Measurements from ENCODE around the gene CDADC1. TPM values are rescaled to one million over a fixed set of nuclear protein-coding genes. Genes with fewer than 3 reads are reported as not detected.

The CDADC1 gene
- total and polyA plus RNA-seq, 10 of the 15 experiments (the other 5 are each of a cell fraction or from before 2014, with no cell fraction given): 2.6 to 7.3 (median 5.2) TPM

DNA sequence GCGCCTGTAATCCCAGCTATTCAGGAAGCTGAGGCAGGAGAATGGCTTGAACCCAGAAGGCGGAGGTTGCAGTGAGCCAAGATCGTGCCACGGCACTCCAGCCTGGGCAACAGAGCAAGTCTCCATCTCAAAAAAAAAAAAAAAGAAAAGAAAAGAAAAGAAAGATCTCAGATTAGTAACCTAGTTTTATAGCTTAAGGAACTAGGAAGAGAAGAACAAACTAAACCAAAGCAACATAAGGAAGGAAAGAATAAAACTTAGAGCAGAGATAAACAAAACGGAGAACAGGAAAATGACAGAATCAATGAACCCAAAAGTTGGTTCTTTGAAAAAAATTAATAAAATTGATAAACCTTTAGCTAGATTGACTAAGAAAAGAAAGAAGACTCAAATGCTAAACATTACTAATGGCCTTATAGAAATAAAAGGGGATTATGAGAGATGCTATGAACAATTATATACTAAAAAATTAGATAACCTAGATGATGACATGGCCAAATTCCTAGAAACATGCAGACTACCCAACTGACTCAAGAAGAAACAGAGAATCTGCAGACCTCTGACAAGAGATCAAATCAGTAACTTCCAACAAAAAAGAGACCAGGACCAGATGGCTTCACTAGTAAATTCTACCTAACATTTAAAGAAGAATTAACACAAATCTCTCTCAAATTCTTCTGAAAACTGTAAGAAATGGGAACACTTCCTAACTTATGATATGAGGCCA is 68.2 kb downstream of the CDADC1 start:
- FAIRE-seq (no peak), ATAC-seq (no peak), DNase-seq (ENCODE audit: low read depth, low spot score) (no peak)
- ChIA-PET CTCF (no interaction called here), POLR2A (no interaction called here), SMC1A (ENCODE audit: uncharacterized antibody, unreplicated experiment) (no interaction called here), RAD21 (ENCODE audit: unreplicated experiment) (no interaction called here)
- Histone ChIP-seq H3K4me3 (no peak overlapping the region), H3K4me2 (ENCODE audit: control insufficient read depth, insufficient read depth) (no peak overlapping the region), H4K20me1 (ENCODE audit: control insufficient read depth, insufficient read depth) (no peaks in the 10 kb centered on the region), H3K27ac (ENCODE audit: control insufficient read depth, insufficient read depth) (no peak overlapping the region), H3K27me3 (replicated peaks in 1 of 2; ENCODE audit: control insufficient read depth in 2 of 2, insufficient read depth in 2 of 2, low read length in 1 of 2) (no peaks in the 10 kb centered on the region), H3K4me1 (ENCODE audit: control insufficient read depth, insufficient read depth, low read length) (no peaks in the 10 kb centered on the region), H3K79me2 (ENCODE audit: control insufficient read depth, insufficient read depth, low read length) (no peaks in the 10 kb centered on the region), H2AFZ (ENCODE audit: control insufficient read depth, low read depth, low read length) (no peak overlapping the region), H3K9me3 (replicated peaks; ENCODE audit: control insufficient read depth, insufficient read depth, low read length) (no peaks in the 10 kb centered on the region), H3K36me3 (ENCODE audit: control insufficient read depth in 2 of 2, insufficient read depth in 2 of 2, low read length in 1 of 2) (no peaks in the 10 kb centered on the region), H3K9ac (ENCODE audit: control insufficient read depth, insufficient read depth, low read length) (no peak overlapping the region)
- in situ Hi-C loops (cut with MboI): no loop called here
- TF ChIP-seq ZNF687 (IDR thresholded peaks at IDR 0.05) (no peak), YBX1 (IDR thresholded peaks at IDR 0.05) (no peak), ZNF274 (IDR thresholded peaks at IDR 0.05; ENCODE audit: insufficient read depth, insufficient read length) (no peak), PML (IDR thresholded peaks at IDR 0.05; ENCODE audit: low read length) (no peak), CBX5 (IDR thresholded peaks at IDR 0.05; ENCODE audit: low read depth) (no peak), SIX5 (IDR thresholded peaks at IDR 0.05; ENCODE audit: low read depth, low read length, severe bottlenecking) (no peak), MEF2B (IDR thresholded peaks at IDR 0.05; ENCODE audit: partially characterized antibody, poor library complexity, severe bottlenecking) (no peak), RAD21 (IDR thresholded peaks at IDR 0.05; ENCODE audit: insufficient read depth, low read depth, low read length) (no peak), SUZ12 (IDR thresholded peaks at IDR 0.05; ENCODE audit: unreplicated experiment) (no peak), IKZF1 (conservative IDR thresholded peaks at IDR 0.05) (no peak), NFIC (IDR thresholded peaks at IDR 0.05; ENCODE audit: low read depth, low read length) (no peak), ZZZ3 (IDR thresholded peaks at IDR 0.05; ENCODE audit: control insufficient read depth, insufficient read length, low read depth) (no peak), FOXK2 (IDR thresholded peaks at IDR 0.05) (no peak), NRF1 (conservative IDR thresholded peaks at IDR 0.05; ENCODE audit: low read depth, low read length) (no peak), RFX5 (IDR thresholded peaks at IDR 0.05; ENCODE audit: low read depth, low read length) (no peak), RCOR1 (conservative IDR thresholded peaks at IDR 0.05; ENCODE audit: low read depth, low read length) (no peak), CHD1 (IDR thresholded peaks at IDR 0.05; ENCODE audit: low read depth, low read length) (no peak), MXI1 (IDR thresholded peaks at IDR 0.05; ENCODE audit: low read depth, low read length) (no peak), RELA (IDR thresholded peaks at IDR 0.05; ENCODE audit: borderline replicate concordance, partially characterized antibody) (no peak), CBFB (IDR thresholded peaks at IDR 0.05; ENCODE audit: low read depth) (no peak)
- intact Hi-C loops (cut with micrococcal nuclease; ENCODE audit: unreplicated experiment): no loop called here
- whole genome bisulfite sequencing (ENCODE audit: insufficient coverage, insufficient replicate concordance, low lambda C conversion rate, missing lambda C conversion rate): 97% methylated on average over 5 of the region's 5 CpGs
- no TSS peak for BruUV-seq (replicated peaks)

All from GM12878 (cell line).